ENCODE measurements around the gene CCHCR1.

GRCh38 chr6:31174378-31174777, 16.8 kb upstream of the CCHCR1 start:
- TF ChIP-seq ZNF274 (IDR thresholded peaks at IDR 0.05; ENCODE audit: low read depth, low read length) (no peak), SUZ12 (IDR thresholded peaks at IDR 0.05; ENCODE audit: extremely low read depth, insufficient read depth, insufficient read length) (no peak)
